Lung (tissue), 12 donors: ENCODE results near the gene INSC. TPM values are rescaled to one million over a fixed set of nuclear protein-coding genes. Genes with fewer than 3 reads are reported as not detected.

Source experiments
- ATAC-seq: fragments of 200-7000 bp; cut with Tn5 transposase; one replicate; pipeline ENCODE4 v1.9.1; 2020; ENCODE audit warnings: moderate number of reproducible peaks; ENCODE audit not compliant: insufficient read depth, low FRiP score
- DNase-seq, 3 donors: peaks; one replicate each; pipeline ENCODE4 v3.0.0-alpha.2; 2013 to 2017
- H3K27ac ChIP-seq, 2 donors: one replicate each; pipeline ENCODE4 v1.5.1; 2013; ENCODE audit warnings: mild to moderate bottlenecking in 2 of 2, moderate library complexity in 2 of 2, control low read depth in 1 of 2, inconsistent platforms in 1 of 2, low read depth in 1 of 2, low read length in 1 of 2
- H3K27me3 ChIP-seq, 3 donors: one replicate each; pipeline ENCODE4 v1.5.1; 2013; ENCODE audit warnings: low read length in 2 of 3; ENCODE audit not compliant: control insufficient read depth in 3 of 3, insufficient read depth in 3 of 3
- H3K36me3 ChIP-seq, 4 donors: one replicate each; pipeline ENCODE4 v1.5.1; 2013; ENCODE audit warnings: low read length in 4 of 4, mild to moderate bottlenecking in 1 of 4, moderate library complexity in 1 of 4; ENCODE audit not compliant: control insufficient read depth in 4 of 4, insufficient read depth in 4 of 4
- H3K4me1 ChIP-seq, 5 donors: one replicate each; pipeline ENCODE4 v1.5.1; 2013; ENCODE audit warnings: low read length in 5 of 5, mild to moderate bottlenecking in 2 of 5, moderate library complexity in 1 of 5; ENCODE audit not compliant: control insufficient read depth in 5 of 5, insufficient read depth in 5 of 5
- H3K4me3 ChIP-seq: one replicate; pipeline ENCODE4 v1.5.1; 2013; ENCODE audit warnings: mild to moderate bottlenecking, control low read depth, moderate library complexity
- H3K9ac ChIP-seq, 2 donors: one replicate each; pipeline ENCODE4 v1.5.1; 2013; ENCODE audit warnings: low read length in 2 of 2, control low read depth in 1 of 2; ENCODE audit not compliant: insufficient read depth in 1 of 2
- H3K9me3 ChIP-seq, 4 donors: one replicate each; pipeline ENCODE4 v1.5.1; 2013; ENCODE audit warnings: low read length in 3 of 4, mild to moderate bottlenecking in 1 of 4, moderate library complexity in 1 of 4; ENCODE audit not compliant: control insufficient read depth in 4 of 4, insufficient read depth in 3 of 4
- CTCF ChIP-seq: IDR thresholded peaks from 2 replicates; pipeline ENCODE4 v1.5.1; 2012; ENCODE audit warnings: mild to moderate bottlenecking; ENCODE audit errors: control extremely low read depth, extremely low read depth
- WGBS, 2 donors: extraction: QIAGEN DNeasy Blood & Tissue Kit; methylation state at CpG; one replicate each; pipeline ENCODE4 v1.1.7; 2013; 5-methylcytosine and 5-hydroxymethylcytosine counted together
- polyA plus RNA-seq, 2 donors: library from polyadenylated mRNA; stranded (reverse); fragments of 200-250 nt; gene quantifications; one replicate each; pipeline ENCODE4 v1.2.1, GENCODE V29; 2013
- total RNA-seq, 2 donors: library from RNA; depleted of rRNA in 1 of 2; stranded (reverse); fragments of >200 nt in 1 of 2; gene quantifications; one replicate each; pipeline ENCODE4 v1.2.1, GENCODE V29; 2014 to 2021
- donor health status: control.
- donor health status: control.
- donor health status: Bipolar disorder and iron deficiency.
- donor health status: healthy.
- donor health status: DM: yes; HTN: yes; CAD: no.

The INSC gene
- total and polyA plus RNA-seq, 4 donors = 0.49 to 0.91 (median 0.73) TPM

- H3K9me3 ChIP-seq = no peaks in the 10 kb centered on the region
- DNase-seq (no peak), ATAC-seq (no peak)
- no peak overlapping the region for H3K4me3 ChIP-seq
- 90 to 94% methylated on average over 4 of the region's 4 CpGs for WGBS, 2 donors
- H3K27ac ChIP-seq = no peak overlapping the region
- TF ChIP-seq CTCF = no peak
- H3K9ac ChIP-seq = no peak overlapping the region
- no peaks in the 10 kb centered on the region for H3K27me3 ChIP-seq
- no peaks in the 10 kb centered on the region for H3K36me3 ChIP-seq
- H3K4me1 ChIP-seq = peaks cover 0 to 2% (median 0%) of the 10 kb centered on the region in 5 donors
These were observed 25.4 kb downstream of the INSC start for GRCh38 chr11:15139958-15140659.

- no peak for TF ChIP-seq CTCF
- Histone ChIP-seq H3K27me3 (no peaks in the 10 kb centered on the region), H3K9me3 (no peaks in the 10 kb centered on the region), H3K4me3 (no peak overlapping the region), H3K27ac (no peak overlapping the region), H3K36me3 (no peaks in the 10 kb centered on the region), H3K4me1 (peaks cover 0 to 2% (median 0%) of the 10 kb centered on the region in 5 donors), H3K9ac (no peak overlapping the region)
- DNase-seq (no peak), ATAC-seq (no peak)
- 82 to 96% methylated on average over 3 of the region's 3 CpGs for WGBS, 2 donors
These were observed 26.7 kb downstream of the INSC start for GRCh38 chr11:15141381-15141780.

- Histone ChIP-seq H3K4me3 (no peak overlapping the region), H3K9me3 (no peaks in the 10 kb centered on the region), H3K27ac (no peak overlapping the region), H3K36me3 (no peaks in the 10 kb centered on the region), H3K4me1 (peaks cover 0 to 2% (median 0%) of the 10 kb centered on the region in 5 donors), H3K9ac (no peak overlapping the region), H3K27me3 (no peaks in the 10 kb centered on the region)
- 71 to 84% methylated on average over 7 of the region's 7 CpGs for WGBS, 2 donors
- no peak for DNase-seq
- ATAC-seq = no peak
- TF ChIP-seq CTCF = no peak
These were observed 28.1 kb downstream of the INSC start for GRCh38 chr11:15142838-15143237.

GRCh38 chr11:15143855-15144254 lies 29.1 kb downstream of the INSC start:
- no peak for TF ChIP-seq CTCF
- DNase-seq = no peak
- no peak for ATAC-seq
- H3K4me1 ChIP-seq = peaks cover 0 to 2% (median 0%) of the 10 kb centered on the region in 5 donors
- no peaks in the 10 kb centered on the region for H3K27me3 ChIP-seq
- H3K36me3 ChIP-seq = no peaks in the 10 kb centered on the region
- H3K9me3 ChIP-seq = no peaks in the 10 kb centered on the region
- no peak overlapping the region for H3K9ac ChIP-seq
- no peak overlapping the region for H3K27ac ChIP-seq
- H3K4me3 ChIP-seq = no peak overlapping the region
